Sigmoid colon (tissue), 7 donors: ENCODE data around the gene RPL11. TPM values are rescaled to one million over a fixed set of nuclear protein-coding genes. Genes with fewer than 3 reads are reported as not detected.
"Not testable (repeated sequence)": the region's sequence is repeated elsewhere in the genome, so short reads cannot be mapped to it uniquely, and the experiment has no call there.

Experiments used
- DNase-seq: peaks from one replicate; pipeline ENCODE4 v3.0.0-alpha.2; 2019
- H3K27ac ChIP-seq, 4 donors: fragments of 200-600 bp; sonication (generic); one replicate each; pipeline ENCODE4 v1.5.1; 2016 to 2019; ENCODE audit warnings: mild to moderate bottlenecking in 1 of 4
- H3K27me3 ChIP-seq, 3 donors: fragments of 200-600 bp; sonication (generic); one replicate each; pipeline ENCODE4 v1.5.1; 2019; ENCODE audit warnings: mild to moderate bottlenecking in 1 of 3
- H3K36me3 ChIP-seq, 4 donors: fragments of 200-600 bp; sonication (generic); one replicate each; pipeline ENCODE4 v1.5.1; 2016 to 2019
- H3K4me1 ChIP-seq, 4 donors: fragments of 200-600 bp; sonication (generic); one replicate each; pipeline ENCODE4 v1.5.1; 2017 to 2019
- H3K4me3 ChIP-seq, 4 donors: fragments of 200-600 bp; sonication (generic); one replicate each; pipeline ENCODE4 v1.5.1; 2017 to 2019; ENCODE audit warnings: mild to moderate bottlenecking in 2 of 4, moderate library complexity in 1 of 4
- H3K9me3 ChIP-seq, 4 donors: fragments of 200-600 bp in 3 of 4; sonication (generic) in 3 of 4; one replicate each; pipeline versions ENCODE4 v1.5.1 to v1.6.1; 2013 to 2019
- CTCF ChIP-seq, 4 experiments: fragments of 450-650 bp in 3 of 4; fragments of 200-600 bp in 1 of 4; IDR thresholded peaks; one replicate each; pipeline ENCODE4 v1.5.1; 2016 to 2019; ENCODE audit warnings: antibody characterized with exemption in 4 of 4, mild to moderate bottlenecking in 3 of 4, moderate library complexity in 2 of 4
- EP300 ChIP-seq, 4 donors: sonication (generic); formaldehyde crosslinking; IDR thresholded peaks; one replicate each; pipeline ENCODE4 v1.6.1; 2017; ENCODE audit warnings: antibody characterized with exemption in 4 of 4
- POLR2A ChIP-seq, 2 donors: fragments of 450-650 bp; IDR thresholded peaks; one replicate each; pipeline ENCODE4 v1.6.1; 2016; ENCODE audit warnings: antibody characterized with exemption in 2 of 2, mild to moderate bottlenecking in 2 of 2, moderate library complexity in 2 of 2
- POLR2AphosphoS5 ChIP-seq, 4 donors: sonication (generic); formaldehyde crosslinking; IDR thresholded peaks; one replicate each; pipeline ENCODE4 v1.6.1; 2017; ENCODE audit warnings: antibody characterized with exemption in 4 of 4
- WGBS, 2 donors: extraction: QIAGEN DNeasy Blood & Tissue Kit; methylation state at CpG; one replicate each; pipeline ENCODE4 v1.1.7; 2013; 5-methylcytosine and 5-hydroxymethylcytosine counted together
- intact Hi-C: fragments of 100-400 bp; cut with DNase I; formaldehyde crosslinking; loops from one replicate; pipeline ENCODE4 v1.15.1; 2023
- polyA plus RNA-seq, 3 donors: library from polyadenylated mRNA; stranded (reverse); fragments of 200-250 nt; gene quantifications; one replicate each; pipeline ENCODE4 v1.2.3, GENCODE V29; 2013
- total RNA-seq, 4 donors: library from RNA; depleted of rRNA; stranded (reverse); fragments of >200 nt; gene quantifications; one replicate each; pipeline ENCODE4 v1.1.0, GENCODE V29; 2016
- donor health status: healthy with polysubstance abuse.
- donor health status: Bipolar disorder and iron deficiency.
- donor health status: healthy.

RPL11 gene
- total and polyA plus RNA-seq, 7 donors, result 735 to 3,932 (median 1,309) TPM

GRCh38 chr1:23732363-23733224, 41.0 kb downstream of the RPL11 start:
- Histone ChIP-seq H3K36me3 (no peaks in the 10 kb centered on the region), H3K4me3 (no peak overlapping the region), H3K27ac (no peak overlapping the region), H3K27me3 (no peaks in the 10 kb centered on the region), H3K4me1 (no peaks in the 10 kb centered on the region), H3K9me3 (no peaks in the 10 kb centered on the region)
- intact Hi-C loops, result no loop called here
- no peak for DNase-seq
- 70 to 87% methylated on average over 10 of the region's 10 CpGs for WGBS, 2 donors
- TF ChIP-seq POLR2AphosphoS5 (IDR thresholded peaks at IDR 0.05), result no peak
- no peak for TF ChIP-seq EP300 (IDR thresholded peaks at IDR 0.05)
- no peak for TF ChIP-seq POLR2A (IDR thresholded peaks at IDR 0.05)
- no peak for TF ChIP-seq CTCF (IDR thresholded peaks at IDR 0.05)

GRCh38 chr1:23733281-23733680, 41.7 kb downstream of the RPL11 start:
- intact Hi-C loops, H3K9me3 ChIP-seq, H3K4me1 ChIP-seq, H3K27me3 ChIP-seq, H3K4me3 ChIP-seq, H3K36me3 ChIP-seq, H3K27ac ChIP-seq, DNase-seq: not testable (repeated sequence)
- 28 to 77% methylated on average over 5 of the region's 5 CpGs for WGBS, 2 donors

- Histone ChIP-seq H3K27ac (no peak overlapping the region), H3K36me3 (no peaks in the 10 kb centered on the region), H3K4me3 (no peak overlapping the region), H3K9me3 (no peaks in the 10 kb centered on the region), H3K4me1 (no peaks in the 10 kb centered on the region), H3K27me3 (no peaks in the 10 kb centered on the region)
- WGBS, 2 donors, result 90 to 93% methylated on average over 7 of the region's 7 CpGs
- TF ChIP-seq CTCF (IDR thresholded peaks at IDR 0.05), result no peak
- TF ChIP-seq POLR2AphosphoS5 (IDR thresholded peaks at IDR 0.05), result no peak
- TF ChIP-seq POLR2A (IDR thresholded peaks at IDR 0.05), result no peak
- TF ChIP-seq EP300 (IDR thresholded peaks at IDR 0.05), result no peak
- no peak for DNase-seq
- intact Hi-C loops, result no loop called here
Observed at GRCh38 chr1:23736437-23737134, 45.0 kb downstream of the RPL11 start.

- Histone ChIP-seq H3K27ac (no peak overlapping the region), H3K36me3 (no peaks in the 10 kb centered on the region), H3K4me1 (peaks cover 0 to 26% (median 24%) of the 10 kb centered on the region in 4 donors), H3K9me3 (no peaks in the 10 kb centered on the region), H3K4me3 (no peak overlapping the region), H3K27me3 (no peaks in the 10 kb centered on the region)
- whole genome bisulfite sequencing, 2 donors, result 89 to 92% methylated on average over 5 of the region's 5 CpGs
- TF ChIP-seq EP300 (IDR thresholded peaks at IDR 0.05) (no peak), CTCF (IDR thresholded peaks at IDR 0.05) (no peak), POLR2AphosphoS5 (IDR thresholded peaks at IDR 0.05) (no peak), POLR2A (IDR thresholded peaks at IDR 0.05) (no peak)
- intact Hi-C loops, result loop anchor here (5.0 kb wide), 1 partner anchor 49 kb away; the partner anchor contains the start of gene RPL11
- no peak for DNase-seq
Observed at GRCh38 chr1:23741609-23742008, 50.0 kb downstream of the RPL11 start.

- DNase-seq, result peak; percentile 72
- intact Hi-C loops, result loop anchor here (5.0 kb wide), 1 partner anchor 50 kb away; the partner anchor contains the start of gene RPL11
- WGBS, 2 donors, result 5 to 10% methylated on average over 28 of the region's 28 CpGs
Observed at GRCh38 chr1:23742670-23743286, 51.2 kb downstream of the RPL11 start.

More at GRCh38 chr1:23742670-23743286, 51.2 kb downstream of the RPL11 start:
- H3K36me3 ChIP-seq, result no peaks in the 10 kb centered on the region
- no peaks in the 10 kb centered on the region for H3K27me3 ChIP-seq
- peak overlapping the region; percentile 78 to 98 (median 96) for H3K4me3 ChIP-seq
- peaks cover 0 to 37% (median 24%) of the 10 kb centered on the region in 4 donors for H3K4me1 ChIP-seq
- no peaks in the 10 kb centered on the region for H3K9me3 ChIP-seq
- H3K27ac ChIP-seq, result peak overlapping the region; percentile 93 to 95 (median 94)
- TF ChIP-seq POLR2AphosphoS5 (IDR thresholded peaks at IDR 0.05) (no peak), POLR2A (IDR thresholded peaks at IDR 0.05) (no peak), CTCF (IDR thresholded peaks at IDR 0.05) (no peak), EP300 (IDR thresholded peaks at IDR 0.05) (no peak)
